Right lobe of liver (tissue), 4 donors: ENCODE results near the gene DNAJC5.

Experiments
- CTCF ChIP-seq, 4 donors: fragments of 200-600 bp in 3 of 4; fragments of 450-650 bp in 1 of 4; IDR thresholded peaks; one replicate each; pipeline versions ENCODE4 v1.5.1 to v1.8.0; 2016 to 2022; ENCODE audit warnings: antibody characterized with exemption in 4 of 4, mild to moderate bottlenecking in 2 of 4
- POLR2A ChIP-seq: fragments of 450-650 bp; IDR thresholded peaks from one replicate; pipeline ENCODE4 v1.6.1; 2017; ENCODE audit warnings: antibody characterized with exemption, mild to moderate bottlenecking
- donor health status: DM: no; HTN: no; CAD: no.
- donor health status: DM: no; HTN: no; CAD: no.
- donor health status: DM: no; HTN: yes; CAD: no.

GRCh38 chr20:63876489-63877036 lies 18.4 kb upstream of the DNAJC5 start:
- TF ChIP-seq CTCF (IDR thresholded peaks at IDR 0.05) (no peak), POLR2A (no peak)
